Measurements from ENCODE around the gene MVB12A. TPM values are rescaled to one million over a fixed set of nuclear protein-coding genes. Genes with fewer than 3 reads are reported as not detected.
A peak's percentile ranks its signal among the peaks of the same experiment; 100 is the strongest.

MVB12A gene
- total and polyA plus RNA-seq, 2 experiments from 2014 or later, result 49.6 to 68.3 TPM

DNA sequence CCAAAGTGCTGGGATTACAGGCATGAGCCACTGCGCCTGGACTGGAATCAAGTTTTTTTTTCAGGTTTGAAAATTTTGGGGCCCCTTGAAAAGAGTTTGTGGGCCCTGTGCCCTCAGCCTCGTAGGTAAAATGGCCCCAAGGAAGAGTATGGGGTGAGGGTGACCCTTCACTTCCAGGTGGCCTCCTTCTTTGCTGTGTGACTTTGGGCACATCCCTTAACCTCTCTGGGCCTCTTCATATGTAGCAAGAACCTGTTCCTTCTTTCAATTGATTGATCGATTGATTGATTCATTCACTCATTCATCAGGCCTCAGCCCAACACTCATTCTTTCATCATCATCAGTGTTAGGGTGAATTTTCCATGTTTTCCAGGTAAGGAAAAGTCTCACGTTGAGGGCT lies 32.0 kb downstream of the MVB12A start:
- Histone ChIP-seq H3K27ac (no peak overlapping the region), H3K4me1 (ENCODE audit: insufficient read depth) (no peaks in the 10 kb centered on the region), H3K79me2 (ENCODE audit: insufficient read depth) (no peaks in the 10 kb centered on the region), H3K36me3 (ENCODE audit: low read depth) (no peaks in the 10 kb centered on the region), H3F3A (ENCODE audit: insufficient read depth) (no peaks in the 10 kb centered on the region), H3K9ac (no peak overlapping the region), H3K27me3 (replicated peaks; ENCODE audit: insufficient read depth) (peaks cover 16% of the 10 kb centered on the region; the same call in 1 of the 2 replicates), H3K4me2 (ENCODE audit: unreplicated experiment) (no peak overlapping the region), H3K4me3 (no peak overlapping the region), H2AFZ (no peak overlapping the region), H3K9me2 (ENCODE audit: insufficient read depth) (no peaks in the 10 kb centered on the region), H3K9me3 (ENCODE audit: low read depth) (no peaks in the 10 kb centered on the region), H4K20me1 (ENCODE audit: insufficient read depth) (no peaks in the 10 kb centered on the region)
- WGBS, 2 experiments (ENCODE audit: low coverage in 1 of 2, low lambda C conversion rate in 2 of 2, missing lambda C conversion rate in 2 of 2), result 66 to 70% methylated on average over 4 of the region's 4 CpGs
- TF ChIP-seq EZH2phosphoT487 (IDR thresholded peaks at IDR 0.05; ENCODE audit: insufficient read depth, low read depth) (no peak), EZH2 (IDR thresholded peaks at IDR 0.05; ENCODE audit: insufficient read depth, poor library complexity, severe bottlenecking) (no peak)
- DNase-seq, result no peak
- in situ Hi-C loops (cut with MboI), result no loop called here

DNA sequence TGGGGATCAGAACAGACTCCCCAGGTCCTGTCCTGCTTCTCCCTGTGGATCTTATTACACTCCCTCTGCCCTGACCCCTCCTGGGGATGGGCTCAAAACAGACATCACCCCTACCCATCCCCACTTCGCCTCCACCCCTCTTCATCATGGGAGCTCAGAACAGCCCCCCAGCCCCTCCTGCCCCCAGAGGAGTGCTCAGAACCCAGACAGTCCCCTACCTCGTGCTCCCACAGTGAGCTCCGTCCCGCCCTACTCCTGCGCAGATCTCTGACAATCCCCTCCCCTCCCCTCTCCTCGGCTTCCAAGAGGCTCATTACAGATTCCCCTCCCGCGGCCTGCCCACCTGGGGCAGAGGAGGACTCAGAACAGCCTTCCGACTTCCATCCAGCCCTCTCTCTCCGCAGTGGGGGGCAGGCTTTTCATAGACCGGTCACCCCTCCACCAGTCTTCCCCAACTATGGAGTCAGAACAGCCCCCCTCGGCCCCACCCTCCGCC lies 34.8 kb downstream of the MVB12A start:
- no peak for DNase-seq
- no peaks in the 10 kb centered on the region for H3K9me3 ChIP-seq (ENCODE audit: low read depth)
- no peak overlapping the region for H2AFZ ChIP-seq
- no peak for TF ChIP-seq EZH2phosphoT487 (IDR thresholded peaks at IDR 0.05; ENCODE audit: insufficient read depth, low read depth)
- TF ChIP-seq EZH2 (IDR thresholded peaks at IDR 0.05; ENCODE audit: insufficient read depth, poor library complexity, severe bottlenecking), result no peak
- H3K4me3 ChIP-seq, result no peak overlapping the region
- in situ Hi-C loops (cut with MboI), result no loop called here
- H3K9ac ChIP-seq, result no peak overlapping the region
- no peaks in the 10 kb centered on the region for H3K4me1 ChIP-seq (ENCODE audit: insufficient read depth)
- no peak overlapping the region for H3K4me2 ChIP-seq (ENCODE audit: unreplicated experiment)
- no peaks in the 10 kb centered on the region for H3F3A ChIP-seq (ENCODE audit: insufficient read depth)
- no peak overlapping the region for H3K27ac ChIP-seq
- 2 to 4% methylated on average over 7 to 13 of the region's 13 CpGs for WGBS, 2 experiments (ENCODE audit: low coverage in 1 of 2, low lambda C conversion rate in 2 of 2, missing lambda C conversion rate in 2 of 2)
- no peaks in the 10 kb centered on the region for H3K9me2 ChIP-seq (ENCODE audit: insufficient read depth)
- H3K79me2 ChIP-seq (ENCODE audit: insufficient read depth), result no peaks in the 10 kb centered on the region
- peaks cover 16% of the 10 kb centered on the region; the same call in 1 of the 2 replicates for H3K27me3 ChIP-seq (replicated peaks; ENCODE audit: insufficient read depth)
- H3K36me3 ChIP-seq (ENCODE audit: low read depth), result no peaks in the 10 kb centered on the region
- no peaks in the 10 kb centered on the region for H4K20me1 ChIP-seq (ENCODE audit: insufficient read depth)

DNA sequence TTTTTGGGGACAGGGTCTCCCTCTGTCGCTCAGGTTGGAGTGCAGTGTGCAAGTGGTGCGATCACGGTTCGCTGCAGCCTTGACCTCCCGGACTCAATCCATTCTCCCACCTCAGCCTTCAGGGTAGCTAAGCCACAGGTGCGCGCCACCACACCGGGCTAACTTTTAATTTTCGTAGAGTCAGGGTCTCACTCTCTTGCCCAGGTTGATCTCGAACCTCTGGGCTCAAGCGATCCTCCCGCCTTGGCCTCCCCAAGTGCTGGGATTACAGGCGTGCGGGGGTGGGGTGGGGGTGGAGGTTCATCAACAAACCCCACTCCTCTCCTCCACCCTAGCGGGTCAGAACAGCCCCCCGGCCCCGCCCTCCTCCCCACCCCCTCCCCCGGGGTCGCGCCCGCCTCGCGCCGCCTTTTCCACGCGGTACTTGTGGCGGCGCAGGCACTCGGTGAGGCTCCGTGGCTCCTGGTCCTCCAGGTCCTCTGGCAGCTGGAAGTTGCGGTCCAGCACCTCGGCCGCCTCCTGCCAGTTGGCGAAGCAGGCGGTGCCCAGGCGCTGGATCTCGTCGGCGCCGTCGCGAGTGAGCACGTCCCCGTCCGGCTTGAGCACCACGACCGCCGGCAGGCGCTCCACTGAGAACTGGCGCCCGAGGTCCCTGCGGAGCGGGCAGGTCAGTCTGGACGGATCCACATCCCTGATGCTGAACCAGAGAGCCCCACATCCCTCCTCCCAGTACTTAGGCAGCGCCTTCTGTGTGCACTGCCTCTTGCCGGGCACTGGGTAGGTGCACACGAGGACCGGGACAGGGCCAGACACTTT lies 35.7 kb downstream of the MVB12A start:
- H3K27me3 ChIP-seq (replicated peaks; ENCODE audit: insufficient read depth), result peaks cover 16% of the 10 kb centered on the region; the same call in 1 of the 2 replicates
- H3K27ac ChIP-seq, result no peak overlapping the region
- no peaks in the 10 kb centered on the region for H3K9me2 ChIP-seq (ENCODE audit: insufficient read depth)
- DNase-seq, result peak; percentile 31
- no peaks in the 10 kb centered on the region for H3K4me1 ChIP-seq (ENCODE audit: insufficient read depth)
- H4K20me1 ChIP-seq (ENCODE audit: insufficient read depth), result no peaks in the 10 kb centered on the region
- no peaks in the 10 kb centered on the region for H3K9me3 ChIP-seq (ENCODE audit: low read depth)
- H3K9ac ChIP-seq, result no peak overlapping the region
- no peak overlapping the region for H3K4me2 ChIP-seq (ENCODE audit: unreplicated experiment)
- no peaks in the 10 kb centered on the region for H3F3A ChIP-seq (ENCODE audit: insufficient read depth)
- no peaks in the 10 kb centered on the region for H3K36me3 ChIP-seq (ENCODE audit: low read depth)
- no peak overlapping the region for H2AFZ ChIP-seq
- H3K4me3 ChIP-seq, result no peak overlapping the region
- H3K79me2 ChIP-seq (ENCODE audit: insufficient read depth), result no peaks in the 10 kb centered on the region
- in situ Hi-C loops (cut with MboI), result no loop called here
- no peak for TF ChIP-seq EZH2phosphoT487 (IDR thresholded peaks at IDR 0.05; ENCODE audit: insufficient read depth, low read depth)
- TF ChIP-seq EZH2 (IDR thresholded peaks at IDR 0.05; ENCODE audit: insufficient read depth, poor library complexity, severe bottlenecking), result no peak
- WGBS, 2 experiments (ENCODE audit: low coverage in 1 of 2, low lambda C conversion rate in 2 of 2, missing lambda C conversion rate in 2 of 2), result 23 to 25% methylated on average over 23 to 58 of the region's 58 CpGs

DNA sequence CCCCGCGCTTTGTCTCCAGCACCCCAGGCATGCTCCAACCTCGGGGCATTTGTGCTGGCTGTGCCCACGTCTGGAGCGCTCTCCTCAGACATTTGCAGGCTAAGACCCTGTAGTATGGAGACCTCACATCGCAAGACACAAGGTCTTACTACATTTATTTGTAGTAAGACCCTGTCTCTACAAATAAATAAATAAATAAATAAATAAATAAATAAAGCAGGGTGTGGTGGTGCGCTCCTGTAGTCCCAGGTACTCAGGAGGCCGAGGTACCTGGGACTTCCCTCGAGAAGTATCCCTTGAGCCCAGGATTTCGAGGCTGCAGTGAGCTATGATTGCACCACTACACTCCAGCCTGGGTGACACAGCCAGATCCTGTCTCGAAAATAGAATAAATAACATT lies 36.3 kb downstream of the MVB12A start:
- H3K4me2 ChIP-seq (ENCODE audit: unreplicated experiment), result no peak overlapping the region
- H3K36me3 ChIP-seq (ENCODE audit: low read depth), result no peaks in the 10 kb centered on the region
- H4K20me1 ChIP-seq (ENCODE audit: insufficient read depth), result no peaks in the 10 kb centered on the region
- no peaks in the 10 kb centered on the region for H3K9me2 ChIP-seq (ENCODE audit: insufficient read depth)
- no peak for DNase-seq
- no peak for TF ChIP-seq EZH2phosphoT487 (IDR thresholded peaks at IDR 0.05; ENCODE audit: insufficient read depth, low read depth)
- TF ChIP-seq EZH2 (IDR thresholded peaks at IDR 0.05; ENCODE audit: insufficient read depth, poor library complexity, severe bottlenecking), result no peak
- H3K4me1 ChIP-seq (ENCODE audit: insufficient read depth), result no peaks in the 10 kb centered on the region
- H3K79me2 ChIP-seq (ENCODE audit: insufficient read depth), result no peaks in the 10 kb centered on the region
- H2AFZ ChIP-seq, result no peak overlapping the region
- 59 to 61% methylated on average over 11 of the region's 11 CpGs for WGBS, 2 experiments (ENCODE audit: low coverage in 1 of 2, low lambda C conversion rate in 2 of 2, missing lambda C conversion rate in 2 of 2)
- H3K27me3 ChIP-seq (replicated peaks; ENCODE audit: insufficient read depth), result peaks cover 16% of the 10 kb centered on the region; the same call in 1 of the 2 replicates
- H3K9me3 ChIP-seq (ENCODE audit: low read depth), result no peaks in the 10 kb centered on the region
- H3F3A ChIP-seq (ENCODE audit: insufficient read depth), result no peaks in the 10 kb centered on the region
- H3K9ac ChIP-seq, result no peak overlapping the region
- no peak overlapping the region for H3K27ac ChIP-seq
- H3K4me3 ChIP-seq, result no peak overlapping the region
- in situ Hi-C loops (cut with MboI), result no loop called here

Measured in GM23248 (cell line).